Measurements from ENCODE around the gene NCF2. TPM values are rescaled to one million over a fixed set of nuclear protein-coding genes. Genes with fewer than 3 reads are reported as not detected.

NCF2 gene
- total RNA-seq, 1 experiment from 2014 or later, result not detected

DNA sequence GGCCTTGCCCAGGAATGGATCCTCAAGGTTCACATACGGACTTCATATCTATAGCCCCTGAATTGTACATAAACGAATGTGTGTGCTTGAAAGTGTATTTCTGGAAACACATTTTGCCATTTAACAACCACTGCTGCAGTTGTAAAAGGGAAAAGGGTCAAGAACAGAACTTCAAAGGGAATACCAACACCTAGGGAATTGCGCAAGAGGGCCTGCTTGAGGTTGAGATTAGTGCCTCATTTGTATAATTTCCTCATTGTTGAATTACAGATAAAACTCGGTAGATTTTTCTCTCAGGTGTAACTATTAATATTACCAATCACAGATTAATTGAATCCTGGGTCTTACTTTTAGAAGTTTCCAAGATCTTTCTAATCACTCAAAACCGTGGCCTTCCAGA, 6.1 kb downstream of the NCF2 start:
- TF ChIP-seq, protein P1, sequence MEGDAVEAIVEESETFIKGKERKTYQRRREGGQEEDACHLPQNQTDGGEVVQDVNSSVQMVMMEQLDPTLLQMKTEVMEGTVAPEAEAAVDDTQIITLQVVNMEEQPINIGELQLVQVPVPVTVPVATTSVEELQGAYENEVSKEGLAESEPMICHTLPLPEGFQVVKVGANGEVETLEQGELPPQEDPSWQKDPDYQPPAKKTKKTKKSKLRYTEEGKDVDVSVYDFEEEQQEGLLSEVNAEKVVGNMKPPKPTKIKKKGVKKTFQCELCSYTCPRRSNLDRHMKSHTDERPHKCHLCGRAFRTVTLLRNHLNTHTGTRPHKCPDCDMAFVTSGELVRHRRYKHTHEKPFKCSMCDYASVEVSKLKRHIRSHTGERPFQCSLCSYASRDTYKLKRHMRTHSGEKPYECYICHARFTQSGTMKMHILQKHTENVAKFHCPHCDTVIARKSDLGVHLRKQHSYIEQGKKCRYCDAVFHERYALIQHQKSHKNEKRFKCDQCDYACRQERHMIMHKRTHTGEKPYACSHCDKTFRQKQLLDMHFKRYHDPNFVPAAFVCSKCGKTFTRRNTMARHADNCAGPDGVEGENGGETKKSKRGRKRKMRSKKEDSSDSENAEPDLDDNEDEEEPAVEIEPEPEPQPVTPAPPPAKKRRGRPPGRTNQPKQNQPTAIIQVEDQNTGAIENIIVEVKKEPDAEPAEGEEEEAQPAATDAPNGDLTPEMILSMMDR (conservative IDR thresholded peaks at IDR 0.05; ENCODE audit: low read depth, low read length), result no peak
- no peak for TF ChIP-seq EZH2 (IDR thresholded peaks at IDR 0.05; ENCODE audit: borderline replicate concordance, low read depth, low read length, poor library complexity, severe bottlenecking)
- Histone ChIP-seq H3K36me3 (ENCODE audit: insufficient read depth, low read length, poor library complexity, severe bottlenecking) (no peaks in the 10 kb centered on the region), H3K27ac (ENCODE audit: low read depth, low read length, poor library complexity, severe bottlenecking) (no peak overlapping the region), H3K27me3 (replicated peaks; ENCODE audit: insufficient read depth, low read depth, low read length, poor library complexity) (no peaks in the 10 kb centered on the region), H3K9me3 (ENCODE audit: low read depth, low read length, poor library complexity, severe bottlenecking) (no peaks in the 10 kb centered on the region), H3K4me1 (ENCODE audit: insufficient read depth, low read length, poor library complexity, severe bottlenecking) (no peaks in the 10 kb centered on the region), H3K4me3 (ENCODE audit: low read depth, low read length, poor library complexity, severe bottlenecking) (no peak overlapping the region)
- intact Hi-C loops (cut with micrococcal nuclease; ENCODE audit: unreplicated experiment), result no loop called here
- BruUV-seq (replicated peaks), result no TSS peak
- DNase-seq (ENCODE audit: low spot score), result no peak
- POLR2A ChIA-PET (ENCODE audit: low non-redundant PET), result no interaction called here
- CTCF ChIA-PET, result no interaction called here

DNA sequence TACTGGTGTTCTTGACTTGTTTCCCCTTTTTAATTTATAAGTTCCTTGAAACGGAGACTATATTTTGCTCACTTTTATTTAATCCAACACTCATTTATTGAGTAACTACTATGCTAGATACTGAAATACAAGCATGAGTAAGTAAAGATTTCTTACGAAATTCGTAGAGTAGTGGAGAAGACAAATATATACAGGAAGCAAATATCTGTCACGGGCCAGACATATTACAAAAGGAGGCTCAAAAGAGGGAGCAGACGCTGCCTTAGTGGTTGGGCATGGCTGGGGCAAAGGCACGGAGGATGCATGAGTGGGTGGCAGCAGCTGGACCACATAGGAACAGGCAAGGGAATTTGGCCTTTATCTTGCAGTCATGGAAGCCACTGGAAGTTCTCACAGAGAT, 6.8 kb downstream of the NCF2 start:
- no peaks in the 10 kb centered on the region for H3K9me3 ChIP-seq (ENCODE audit: low read depth, low read length, poor library complexity, severe bottlenecking)
- ChIA-PET POLR2A (ENCODE audit: low non-redundant PET) (no interaction called here), CTCF (no interaction called here)
- BruUV-seq (replicated peaks), result no TSS peak
- H3K27me3 ChIP-seq (replicated peaks; ENCODE audit: insufficient read depth, low read depth, low read length, poor library complexity), result no peaks in the 10 kb centered on the region
- no peaks in the 10 kb centered on the region for H3K4me1 ChIP-seq (ENCODE audit: insufficient read depth, low read length, poor library complexity, severe bottlenecking)
- TF ChIP-seq, protein P1 (conservative IDR thresholded peaks at IDR 0.05; ENCODE audit: low read depth, low read length), result no peak
- no peak for TF ChIP-seq EZH2 (IDR thresholded peaks at IDR 0.05; ENCODE audit: borderline replicate concordance, low read depth, low read length, poor library complexity, severe bottlenecking)
- intact Hi-C loops (cut with micrococcal nuclease; ENCODE audit: unreplicated experiment), result no loop called here
- no peak overlapping the region for H3K27ac ChIP-seq (ENCODE audit: low read depth, low read length, poor library complexity, severe bottlenecking)
- no peak for DNase-seq (ENCODE audit: low spot score)
- H3K36me3 ChIP-seq (ENCODE audit: insufficient read depth, low read length, poor library complexity, severe bottlenecking), result no peaks in the 10 kb centered on the region
- no peak overlapping the region for H3K4me3 ChIP-seq (ENCODE audit: low read depth, low read length, poor library complexity, severe bottlenecking)

DNA sequence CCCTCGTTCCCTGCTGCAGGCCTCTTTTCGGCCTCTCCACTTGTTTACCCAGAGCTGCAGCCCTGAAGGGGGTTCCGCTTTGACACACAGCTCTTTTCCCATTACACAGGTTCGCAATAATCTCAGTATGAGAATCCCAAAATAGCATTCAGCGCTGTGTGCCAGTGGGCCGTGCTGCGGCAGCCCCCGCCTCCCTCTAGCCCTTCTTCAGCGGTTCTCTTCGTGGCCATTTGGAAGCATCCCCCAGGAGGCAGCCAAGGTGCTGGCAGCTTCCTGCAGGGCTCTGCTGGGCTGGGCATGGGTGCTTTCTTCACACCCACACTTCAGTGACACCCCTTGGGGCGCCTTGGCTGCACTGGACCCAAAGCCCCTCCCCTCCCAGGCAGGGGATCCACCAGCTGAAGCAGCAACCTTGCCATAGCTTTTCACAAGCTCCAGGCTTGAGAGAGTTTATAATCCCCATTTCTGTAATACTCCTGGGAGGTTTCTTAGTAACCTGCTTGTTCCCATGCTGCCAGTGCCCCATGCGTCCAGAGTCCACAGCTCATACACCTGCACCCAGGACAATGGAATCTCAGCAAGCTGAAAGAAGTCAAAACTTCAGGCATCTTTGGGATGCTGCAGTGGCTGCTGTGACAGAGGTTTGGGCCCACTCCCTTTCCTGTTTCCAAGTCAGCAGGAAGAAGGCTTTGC, 8.1 kb downstream of the NCF2 start:
- CTCF ChIA-PET, result no interaction called here
- TF ChIP-seq, protein P1 (conservative IDR thresholded peaks at IDR 0.05; ENCODE audit: low read depth, low read length), result no peak
- no peak for TF ChIP-seq EZH2 (IDR thresholded peaks at IDR 0.05; ENCODE audit: borderline replicate concordance, low read depth, low read length, poor library complexity, severe bottlenecking)

More for the DNA sequence above, 8.1 kb downstream of the NCF2 start:
- Histone ChIP-seq H3K27me3 (replicated peaks; ENCODE audit: insufficient read depth, low read depth, low read length, poor library complexity) (no peaks in the 10 kb centered on the region), H3K4me3 (ENCODE audit: low read depth, low read length, poor library complexity, severe bottlenecking) (no peak overlapping the region), H3K27ac (ENCODE audit: low read depth, low read length, poor library complexity, severe bottlenecking) (no peak overlapping the region), H3K36me3 (ENCODE audit: insufficient read depth, low read length, poor library complexity, severe bottlenecking) (no peaks in the 10 kb centered on the region), H3K9me3 (ENCODE audit: low read depth, low read length, poor library complexity, severe bottlenecking) (no peaks in the 10 kb centered on the region), H3K4me1 (ENCODE audit: insufficient read depth, low read length, poor library complexity, severe bottlenecking) (no peaks in the 10 kb centered on the region)
- intact Hi-C loops (cut with micrococcal nuclease; ENCODE audit: unreplicated experiment), result no loop called here
- no TSS peak for BruUV-seq (replicated peaks)
- POLR2A ChIA-PET (ENCODE audit: low non-redundant PET), result no interaction called here
- no peak for DNase-seq (ENCODE audit: low spot score)

Data from A673 (cell line).